Motor neuron (in vitro differentiated cells): ENCODE measurements around the gene BCL7A. TPM values are rescaled to one million over a fixed set of nuclear protein-coding genes. Genes with fewer than 3 reads are reported as not detected.
A peak's percentile ranks its signal among the peaks of the same experiment; 100 is the strongest.

ENCODE experiments used
- ATAC-seq, 8 experiments: fragments of 200-7000 bp; cut with Tn5 transposase; replicated peaks in 6 of 8; 2 replicates each; pipeline ENCODE4 v1.8.0; 2021; ENCODE audit warnings: mild to moderate bottlenecking in 8 of 8, moderate library complexity in 8 of 8
- H3K27ac ChIP-seq, 2 donors: fragments of 250-450 bp; sonication (Bioruptor Pico); 2 replicates each; pipeline ENCODE4 v1.9.0; 2021; ENCODE audit warnings: antibody characterized with exemption in 2 of 2, mild to moderate bottlenecking in 2 of 2, moderate library complexity in 1 of 2
- H3K4me1 ChIP-seq, 2 donors: fragments of 250-450 bp; sonication (Bioruptor Pico); replicated peaks in 1 of 2; 2 replicates each; pipeline ENCODE4 v1.6.1; 2021; ENCODE audit warnings: antibody characterized with exemption in 2 of 2, mild to moderate bottlenecking in 2 of 2, moderate library complexity in 1 of 2
- H3K4me3 ChIP-seq, 5 donors: fragments of 250-450 bp; sonication (Bioruptor Pico); 2 replicates each; pipeline ENCODE4 v1.9.0; 2021; ENCODE audit warnings: antibody characterized with exemption in 5 of 5, mild to moderate bottlenecking in 5 of 5, moderate library complexity in 4 of 5
- WGBS, 10 experiments: fragments of 450-650 bp; shearing (Covaris generic); methylation state at CpG; one replicate each; pipeline ENCODE4 v1.0.0; 2022; 5-methylcytosine and 5-hydroxymethylcytosine counted together
- in situ Hi-C, 9 experiments: fragments of 400-800 bp; cut with MboI; loops; one replicate each; pipeline ENCODE4 v1.15.0; 2021; ENCODE audit warnings: low sequenced_read_pairs in 9 of 9, low pct_unique_long_range_greater_than_20kb in 2 of 9; ENCODE audit not compliant: unreplicated experiment in 9 of 9
- total RNA-seq, 8 experiments: library from RNA; unstranded; fragments of 300-600 nt; gene quantifications; 2 replicates each; pipeline versions ENCODE4 v1.2.3 to v1.2.4, GENCODE V29; 2022

BCL7A gene
- total RNA-seq, 8 experiments from 2014 or later = 1.2 to 68.2 (median 28.2) TPM

DNA sequence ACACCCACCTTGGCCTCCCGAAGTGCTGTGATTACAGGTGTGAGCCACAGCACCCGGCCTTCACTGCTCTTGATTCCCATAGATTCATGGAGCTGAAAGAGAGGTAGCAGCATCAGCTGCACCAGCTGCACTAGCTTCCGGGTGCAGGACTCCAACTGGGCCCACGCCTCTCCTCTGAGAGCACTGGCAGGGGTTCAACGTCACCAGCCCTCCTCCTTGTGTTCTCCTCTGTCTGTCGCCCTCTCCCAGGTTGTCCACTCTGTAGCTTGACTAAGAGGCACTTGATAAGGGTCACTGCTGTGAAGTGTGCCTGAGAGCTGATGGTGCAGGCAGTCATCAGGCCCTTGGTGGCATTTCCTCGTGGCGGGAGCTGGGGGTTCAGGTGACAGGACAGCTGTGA is 85.2 kb downstream of the BCL7A start:
- Histone ChIP-seq H3K27ac (no peak overlapping the region), H3K4me1 (peaks cover 0 to 11% of the 10 kb centered on the region in 2 donors), H3K4me3 (no peak overlapping the region)
- 30 to 100% (median 89%) methylated on average over 1 to 5 of the region's 8 CpGs; no CpG with 5 or more reads in 4 of the 10 experiments for WGBS, 10 experiments
- peak in 2 of 8 experiments; percentile 28 to 75 for ATAC-seq
- in situ Hi-C loops = no loop called here

DNA sequence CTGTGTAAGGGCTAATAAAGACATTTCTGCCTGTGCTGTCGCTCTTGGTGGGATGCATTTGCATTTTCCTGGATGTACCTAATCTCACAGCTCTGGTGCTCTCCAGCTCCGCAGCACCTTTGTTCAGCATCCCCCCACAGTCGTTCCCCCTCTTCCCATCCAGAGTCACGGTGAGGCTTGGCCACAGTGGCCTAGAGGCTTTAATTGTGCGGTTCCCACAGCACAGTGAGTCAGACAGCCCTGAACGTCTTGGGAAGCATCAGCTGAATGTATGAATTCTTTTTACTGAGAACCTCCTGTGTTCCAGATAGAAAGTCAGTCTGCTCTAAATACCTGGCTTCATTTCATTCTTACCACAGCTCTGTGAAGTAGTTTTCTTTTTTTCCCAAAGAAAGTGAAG is 85.6 kb downstream of the BCL7A start:
- H3K4me1 ChIP-seq = peaks cover 0 to 11% of the 10 kb centered on the region in 2 donors
- no peak overlapping the region for H3K4me3 ChIP-seq
- in situ Hi-C loops = no loop called here
- peak in 3 of 8 experiments; percentile 26 to 44 (median 40) for ATAC-seq
- no peak overlapping the region for H3K27ac ChIP-seq
- WGBS, 10 experiments = 68 to 100% (median 81%) methylated on average over 1 to 3 of the region's 6 CpGs; no CpG with 5 or more reads in 4 of the 10 experiments

- no peak for ATAC-seq
- in situ Hi-C loops = no loop called here
- Histone ChIP-seq H3K27ac (no peak overlapping the region), H3K4me3 (no peak overlapping the region), H3K4me1 (no peaks in the 10 kb centered on the region)
- WGBS, 10 experiments = 20 to 100% (median 75%) methylated on average over 1 to 2 of the region's 2 CpGs; no CpG with 5 or more reads in 3 of the 10 experiments
Measured at GRCh38 chr12:122111089-122111641, 89.5 kb downstream of the BCL7A start.

Other genes starting within 250 kb of the BCL7A start
- 10 to 100 TPM in 3 of 8 experiments, 1 to 10 TPM in 5; 2.8 to 13.7 (median 6.8) TPM for gene RHOF, start 228.2 kb upstream of the BCL7A start, total RNA-seq
- gene SETD1B, start 217.9 kb upstream of the BCL7A start, total RNA-seq = 10 to 100 TPM in 2 of 8 experiments, 1 to 10 TPM in 6; 3.1 to 16.2 (median 5.0) TPM
- under 1 TPM in 3 of 8 experiments, not detected in 5; 0.19 to 0.46 (median 0.21) TPM for gene HPD, start 163.0 kb upstream of the BCL7A start, total RNA-seq
- 100 to 1,000 TPM in 1 of 8 experiments, 10 to 100 TPM in 7; 25.3 to 135 (median 54.6) TPM for gene PSMD9, start 133.1 kb upstream of the BCL7A start, total RNA-seq
- 1 to 10 TPM; 1.7 to 5.3 (median 2.7) TPM for gene CFAP251, start 103.3 kb upstream of the BCL7A start, total RNA-seq
- 10 to 100 TPM in 6 of 8 experiments, 1 to 10 TPM in 2; 7.5 to 27.5 (median 15.2) TPM for gene MLXIP, start 56.9 kb downstream of the BCL7A start, total RNA-seq
- under 1 TPM in 1 of 8 experiments, not detected in 7; 0.29 TPM for gene IL31, start 152.3 kb downstream of the BCL7A start, total RNA-seq
- gene LRRC43, start 161.2 kb downstream of the BCL7A start, total RNA-seq = 1 to 10 TPM in 4 of 8 experiments, under 1 TPM in 4; 0.14 to 4.8 (median 1.0) TPM
- 1 to 10 TPM; 1.3 to 6.0 (median 2.4) TPM for gene B3GNT4, start 181.8 kb downstream of the BCL7A start, total RNA-seq
- 100 to 1,000 TPM in 3 of 8 experiments, 10 to 100 TPM in 5; 53.4 to 115 (median 88.8) TPM for gene DIABLO, start 204.2 kb downstream of the BCL7A start, total RNA-seq
- gene VPS33A, start 244.6 kb downstream of the BCL7A start, total RNA-seq = 10 to 100 TPM; 13.7 to 38.2 (median 24.0) TPM